M059J (cell line): ENCODE measurements around the gene CASP8. TPM values are rescaled to one million over a fixed set of nuclear protein-coding genes. Genes with fewer than 3 reads are reported as not detected.
"Not testable (repeated sequence)": the region's sequence is repeated elsewhere in the genome, so short reads cannot be mapped to it uniquely, and the experiment has no call there.

Experiments
- DNase-seq: peaks from one replicate; pipeline ENCODE4 v3.0.0-alpha.2; 2012; ENCODE audit warnings: low read depth
- total RNA-seq: library from RNA; depleted of rRNA; stranded (reverse); fragments of >200 nt; shearing (Covaris generic); gene quantifications from 2 replicates; pipeline ENCODE4 v1.2.3, GENCODE V29; 2014

The CASP8 gene
- total RNA-seq, 1 experiment from 2014 or later = 27.0 TPM

DNA sequence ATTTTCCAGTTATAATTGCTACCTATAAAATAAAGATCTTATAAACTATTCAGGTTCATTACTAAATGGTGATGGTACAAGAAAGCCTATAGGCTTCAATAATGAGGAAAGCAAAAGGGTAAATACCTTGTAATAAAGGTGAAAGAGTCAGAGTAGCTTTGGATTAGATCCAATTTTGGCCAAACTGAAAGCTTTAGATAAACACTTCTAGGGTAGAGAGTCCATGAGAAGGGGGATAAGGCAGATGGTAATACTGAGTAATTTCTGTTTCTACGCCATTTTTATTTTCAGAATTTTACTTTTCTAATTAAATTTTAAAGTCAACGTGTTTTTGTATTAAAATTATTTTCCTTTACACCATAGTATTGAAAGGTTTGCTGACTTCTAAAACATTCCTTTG, 9.4 kb downstream of the CASP8 start:
- no peak for DNase-seq

DNA sequence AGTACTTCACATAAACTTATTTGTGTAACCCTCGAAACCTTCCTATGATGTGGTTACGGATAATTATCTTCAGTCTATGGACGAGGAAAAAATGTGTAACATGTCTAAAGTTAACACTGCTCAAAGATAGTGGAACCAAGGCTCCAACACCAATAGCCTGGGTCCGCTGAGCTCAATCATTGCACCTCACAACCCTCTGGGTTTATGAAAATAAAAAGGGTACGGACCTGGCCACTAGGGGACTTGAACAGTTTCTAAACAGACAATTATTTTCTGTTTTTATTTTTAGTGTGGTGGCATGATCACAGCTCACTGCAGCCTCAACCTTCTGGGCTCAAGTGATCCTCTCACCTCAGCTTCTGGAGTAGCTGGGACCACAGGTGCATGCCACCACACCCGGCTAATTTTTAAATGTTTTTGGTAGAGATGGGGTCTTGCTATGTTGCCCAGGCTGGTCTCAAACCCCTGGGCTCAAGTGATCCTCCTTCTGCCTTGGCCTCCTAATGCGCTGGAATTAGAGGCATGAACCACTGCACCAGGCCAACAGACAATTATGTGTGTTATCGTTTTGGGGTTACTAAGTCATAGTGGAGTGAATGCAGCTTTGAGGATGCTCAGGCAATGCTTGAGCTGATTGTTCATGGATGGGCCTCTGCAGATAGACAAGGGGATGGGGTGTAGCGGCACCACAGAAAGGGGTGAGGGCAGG, 10.1 kb downstream of the CASP8 start:
- no peak for DNase-seq

DNA sequence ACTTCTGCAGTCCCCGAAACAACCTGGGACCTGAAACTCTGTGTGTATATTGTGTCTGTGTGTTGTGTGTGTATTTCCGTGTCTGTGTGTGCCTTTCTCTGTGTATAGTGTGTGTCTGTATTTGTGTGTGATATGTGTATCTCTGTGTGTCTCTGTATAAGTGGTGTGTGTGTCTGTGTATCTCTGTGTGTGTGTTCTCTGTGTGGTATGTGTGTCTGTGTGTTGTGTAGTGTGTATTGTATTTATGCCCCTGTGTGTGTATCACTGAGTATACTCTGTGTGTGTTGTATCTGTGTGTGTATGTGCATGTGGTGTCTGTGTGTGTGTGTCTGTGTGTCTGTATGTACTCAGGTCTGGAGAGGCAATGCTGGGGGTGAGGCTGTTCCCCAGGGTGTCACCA, 11.6 kb downstream of the CASP8 start:
- no peak for DNase-seq

DNA sequence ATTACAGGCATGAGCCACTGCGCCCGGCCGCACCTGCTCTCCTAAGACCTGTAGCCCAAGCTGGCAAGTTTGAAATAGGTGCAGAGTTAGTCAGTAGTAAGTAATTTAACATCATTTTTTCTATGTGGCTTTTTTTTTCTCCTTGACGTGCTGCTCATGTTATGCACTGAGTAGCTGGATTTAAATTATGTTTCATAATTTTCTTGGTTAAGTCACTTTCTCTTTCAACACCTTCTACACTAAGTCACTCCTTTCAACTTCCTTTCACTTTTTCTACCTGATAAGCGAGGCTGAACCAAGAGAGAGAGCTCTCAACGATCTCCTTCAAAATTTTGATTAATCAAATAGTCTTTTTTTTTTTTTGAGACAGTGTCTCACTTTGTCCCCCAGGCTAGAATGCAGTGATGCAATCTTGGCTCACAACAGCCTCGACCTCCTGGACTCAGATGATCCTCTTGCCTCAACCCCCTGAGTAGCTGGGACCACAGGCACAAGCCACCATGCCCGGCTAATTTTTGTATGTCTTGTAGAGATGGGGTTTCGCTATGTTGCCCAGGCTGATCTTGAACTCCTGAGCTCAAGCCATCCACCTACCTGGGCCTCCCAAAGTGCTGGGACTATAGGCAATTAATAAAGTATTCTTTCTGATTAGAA, 13.1 kb downstream of the CASP8 start:
- DNase-seq = no peak

DNA sequence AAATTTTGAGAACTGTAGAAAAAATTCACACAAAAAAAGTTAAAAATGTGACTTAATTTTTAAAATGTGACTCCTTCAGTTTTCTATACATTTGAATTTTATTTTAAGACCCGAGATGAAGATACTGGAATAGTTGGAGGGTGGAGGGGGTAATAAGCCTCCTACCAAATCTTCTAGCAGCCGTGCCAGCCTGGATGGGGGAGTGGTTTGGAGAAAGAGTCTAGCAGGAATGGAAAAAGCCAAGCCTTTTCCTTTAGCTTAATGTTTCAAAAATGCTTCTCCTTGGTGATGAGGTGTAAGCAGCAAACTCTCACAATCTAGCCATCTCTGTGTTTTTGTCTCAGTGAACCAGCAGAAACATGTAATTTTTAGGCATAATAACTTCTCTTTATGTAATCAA, 14.7 kb downstream of the CASP8 start:
- DNase-seq = no peak

DNA sequence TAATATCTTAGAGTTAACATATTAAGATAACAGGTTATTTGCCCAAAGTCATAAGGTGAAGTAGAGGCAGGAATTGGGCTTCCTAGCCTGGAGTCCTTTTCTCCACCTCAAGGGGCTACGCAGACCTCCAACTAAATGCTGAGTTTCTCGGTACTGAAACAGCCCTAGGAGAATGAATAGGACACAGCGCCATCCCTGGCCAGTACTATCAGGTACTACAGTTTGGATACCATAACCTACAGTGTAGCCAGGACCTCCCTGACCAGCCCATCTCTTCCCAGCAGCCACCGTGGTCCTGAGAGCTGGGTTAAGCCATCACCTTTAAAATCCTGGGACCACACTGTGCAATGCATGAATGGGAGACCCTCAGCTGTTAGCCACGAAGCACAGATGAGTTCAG, 15.7 kb downstream of the CASP8 start:
- no peak for DNase-seq

DNA sequence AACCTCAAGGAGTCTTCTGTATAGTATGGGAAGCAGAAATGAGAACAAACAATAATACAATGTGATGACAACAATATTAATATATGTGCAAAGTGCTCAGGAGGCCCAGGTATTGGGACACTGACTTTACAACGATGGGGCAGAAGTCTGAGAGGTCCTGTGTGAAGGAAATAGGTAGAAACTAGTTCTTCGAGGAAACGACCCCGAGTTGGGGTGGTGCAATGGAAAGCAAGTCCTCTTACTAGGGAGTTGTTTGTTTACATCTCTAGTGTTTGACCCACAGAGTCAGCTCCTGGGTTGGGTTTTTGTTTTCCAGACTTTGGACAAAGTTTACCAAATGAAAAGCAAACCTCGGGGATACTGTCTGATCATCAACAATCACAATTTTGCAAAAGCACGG, 16.2 kb downstream of the CASP8 start:
- no peak for DNase-seq

DNA sequence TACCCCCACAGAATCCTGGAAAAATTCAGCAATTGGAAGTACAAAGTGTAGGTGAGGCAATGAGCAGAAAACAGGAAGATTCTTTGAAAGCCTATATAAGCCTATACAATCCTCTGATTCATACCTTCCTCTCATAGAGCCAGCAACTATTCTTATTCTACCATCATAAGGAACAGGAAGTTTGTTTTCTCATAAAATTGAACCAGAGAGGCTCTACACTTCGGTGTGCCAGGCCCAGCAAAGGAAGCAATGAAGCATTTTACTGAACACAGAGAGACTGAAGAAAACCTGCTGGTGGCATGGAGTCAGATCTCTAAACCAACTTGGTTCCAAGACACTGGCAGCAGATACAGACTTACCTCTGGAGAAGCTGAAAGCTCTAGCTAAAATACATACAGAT, 18.7 kb downstream of the CASP8 start:
- no peak for DNase-seq

DNA sequence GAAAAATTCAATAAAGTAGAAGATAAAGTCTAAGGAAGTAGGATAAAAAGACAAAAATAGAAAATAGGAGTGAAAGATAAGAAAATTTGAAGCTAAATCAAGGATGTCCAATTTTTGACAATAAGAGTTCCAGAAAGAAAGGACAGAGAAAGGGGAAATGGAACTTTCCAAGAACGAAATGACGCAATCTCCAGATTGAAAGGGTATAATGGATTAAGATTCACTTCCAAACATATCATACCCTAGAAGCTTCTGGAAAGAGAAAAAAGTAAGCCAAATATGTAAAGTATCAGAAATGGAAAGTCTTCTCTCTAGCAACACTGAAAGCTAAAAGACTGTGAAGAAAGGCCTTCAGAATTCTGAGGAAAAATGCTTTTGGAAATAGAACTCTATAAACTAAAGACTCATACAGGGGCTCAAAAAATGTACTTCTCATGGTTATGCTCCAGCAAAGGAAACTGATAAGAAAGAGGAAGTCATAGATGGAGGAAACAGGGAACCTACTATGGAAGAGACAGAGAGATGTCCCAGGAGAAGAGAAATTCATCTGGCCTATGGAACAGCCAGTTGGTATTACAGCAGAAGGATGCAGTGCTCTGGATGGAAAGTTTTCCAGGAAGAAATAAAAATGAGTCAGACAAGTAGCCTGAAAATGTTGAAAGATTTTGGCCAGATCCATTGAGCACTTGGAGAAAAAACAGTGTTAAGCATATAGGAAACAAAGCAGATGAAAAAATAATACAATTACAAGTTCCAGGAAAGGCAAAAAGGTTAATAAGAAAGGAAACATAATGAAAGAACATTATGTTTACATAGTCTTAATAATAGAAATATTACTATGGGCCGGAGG, 20.1 kb downstream of the CASP8 start:
- DNase-seq = no peak

DNA sequence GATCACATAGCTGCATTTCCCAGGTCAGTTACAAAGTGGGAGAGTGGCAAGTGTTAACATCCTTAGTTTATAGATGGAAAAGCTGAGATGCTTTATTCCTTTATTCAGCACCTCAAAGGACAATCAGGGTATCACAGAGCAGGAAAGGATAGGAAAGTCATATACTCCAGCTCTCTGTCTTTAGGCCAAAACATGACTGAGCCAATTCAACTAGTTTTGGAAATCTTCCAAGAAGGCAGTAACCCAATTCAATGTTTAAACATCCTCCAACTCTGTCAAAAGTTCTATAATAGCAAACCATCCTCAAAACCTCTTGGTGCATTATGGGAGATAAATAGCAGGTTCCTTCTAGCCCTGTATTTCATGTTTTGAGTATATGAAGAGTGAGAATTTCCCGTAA, 25.2 kb downstream of the CASP8 start:
- DNase-seq = no peak

DNA sequence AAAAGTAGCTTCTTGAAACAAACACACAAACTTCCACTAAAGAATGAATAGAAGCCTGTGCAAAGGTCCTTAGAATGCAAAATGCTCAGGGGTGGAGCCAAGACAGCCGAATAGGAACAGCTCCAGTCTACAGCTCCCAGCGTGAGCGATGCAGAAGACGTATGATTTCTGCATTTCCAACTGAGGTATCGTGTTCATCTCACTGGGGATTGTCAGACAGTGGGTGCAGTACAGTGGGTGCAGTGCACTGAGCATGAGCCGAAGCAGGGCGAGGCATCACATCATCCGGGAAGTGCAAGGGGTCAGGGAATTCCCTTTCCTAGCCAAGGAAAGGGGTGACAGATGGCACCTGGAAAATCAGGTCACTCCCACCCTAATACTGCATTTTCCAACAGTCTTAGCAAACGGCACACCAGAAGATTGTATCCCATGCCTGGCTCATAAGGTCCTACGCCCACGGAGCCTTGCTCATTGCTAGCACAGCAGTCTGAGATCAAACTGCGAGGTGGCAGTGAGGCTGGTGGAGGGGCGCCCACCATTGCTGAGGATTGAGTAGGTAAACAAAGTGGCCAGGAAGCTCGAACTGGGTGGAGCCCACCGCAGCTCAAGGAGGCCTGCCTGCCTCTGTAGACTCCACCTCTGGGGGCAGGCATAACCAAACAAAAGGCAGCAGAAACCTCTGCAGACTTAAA, 30.3 kb downstream of the CASP8 start:
- DNase-seq = not testable (repeated sequence)

DNA sequence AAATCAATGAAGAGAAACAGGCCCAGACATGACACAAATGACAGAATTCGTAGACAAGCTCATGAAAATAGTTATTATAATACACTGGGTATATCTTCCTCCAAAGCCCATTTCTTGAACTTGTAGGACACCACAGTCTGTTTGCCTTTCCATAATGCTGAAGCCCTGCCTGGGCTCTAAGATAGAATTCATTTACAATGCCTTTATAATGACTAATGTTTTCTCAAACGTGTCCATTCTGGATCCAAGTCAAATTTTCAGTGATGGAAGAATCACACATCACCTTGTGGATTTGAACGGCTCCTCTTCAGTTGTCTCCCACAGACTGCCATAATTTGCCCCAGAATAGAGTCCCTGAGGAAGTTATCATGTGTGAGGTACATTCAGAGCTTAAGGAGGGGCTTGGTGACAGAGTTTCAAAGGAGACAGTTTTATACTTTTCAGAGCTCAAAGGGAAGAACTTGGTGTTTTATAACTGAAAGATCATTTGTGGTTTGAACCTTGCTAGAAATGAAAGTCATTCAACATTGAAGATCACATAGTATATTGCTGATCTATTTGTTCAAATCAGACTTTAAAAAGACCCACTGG, 38.2 kb downstream of the CASP8 start:
- peak; percentile 35 for DNase-seq

DNA sequence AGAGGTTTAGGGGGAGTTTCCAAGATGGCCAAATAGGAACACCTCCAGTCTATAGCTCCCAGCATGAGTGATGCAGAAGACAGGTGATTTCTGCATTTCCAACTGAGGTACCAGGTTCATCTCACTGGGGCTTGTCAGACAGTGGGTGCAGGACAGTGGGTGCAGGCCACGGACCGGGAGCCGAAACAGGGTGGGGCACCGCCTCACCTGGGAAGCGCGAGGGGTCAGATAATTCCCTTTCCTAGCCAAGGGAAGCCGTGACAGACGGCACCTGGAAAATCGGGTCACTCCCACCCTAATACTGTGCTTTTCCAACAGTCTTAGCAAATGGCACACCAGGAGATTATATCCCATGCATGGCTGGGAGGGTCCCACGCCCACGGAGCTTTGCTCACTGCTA, 39.6 kb downstream of the CASP8 start:
- not testable (repeated sequence) for DNase-seq

DNA sequence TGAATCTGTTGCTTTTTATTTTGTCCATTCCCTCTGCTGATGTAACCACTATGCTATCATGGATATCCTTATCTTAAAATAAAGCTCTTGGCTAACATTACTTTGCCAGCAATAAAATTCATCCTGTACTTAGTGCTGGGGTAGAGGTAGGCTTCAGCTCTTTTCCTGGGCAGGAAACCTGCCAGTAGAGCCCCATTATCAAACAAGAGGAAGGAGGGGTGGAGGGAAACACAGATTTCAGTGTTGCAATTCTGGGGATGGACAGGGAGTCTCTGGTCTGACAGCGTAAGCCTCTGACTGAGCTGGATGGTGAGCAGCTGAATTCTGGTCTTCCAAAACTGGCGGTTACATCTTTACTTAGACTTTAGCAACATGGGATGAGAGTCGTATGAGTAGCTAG, 47.5 kb downstream of the CASP8 start:
- no peak for DNase-seq

DNA sequence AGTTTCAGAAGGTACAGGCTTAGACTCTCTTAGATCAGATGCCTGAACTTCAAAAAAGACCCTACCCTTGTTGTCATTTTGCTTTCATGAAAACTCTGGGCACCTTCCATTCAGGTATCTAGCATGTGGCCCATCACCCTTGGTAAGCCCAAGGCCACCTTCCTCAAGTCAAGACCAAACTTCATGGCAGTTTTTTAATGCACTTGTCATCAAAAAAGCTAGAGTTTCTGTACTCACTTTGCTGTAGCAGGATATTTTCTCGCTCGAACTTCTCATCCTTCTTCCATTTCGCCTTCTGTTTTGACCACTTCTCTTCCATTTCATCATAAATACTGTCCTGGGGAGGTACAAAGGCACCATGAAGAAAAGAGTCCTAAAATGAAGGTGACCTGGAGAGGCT, 48.6 kb downstream of the CASP8 start:
- DNase-seq = no peak

DNA sequence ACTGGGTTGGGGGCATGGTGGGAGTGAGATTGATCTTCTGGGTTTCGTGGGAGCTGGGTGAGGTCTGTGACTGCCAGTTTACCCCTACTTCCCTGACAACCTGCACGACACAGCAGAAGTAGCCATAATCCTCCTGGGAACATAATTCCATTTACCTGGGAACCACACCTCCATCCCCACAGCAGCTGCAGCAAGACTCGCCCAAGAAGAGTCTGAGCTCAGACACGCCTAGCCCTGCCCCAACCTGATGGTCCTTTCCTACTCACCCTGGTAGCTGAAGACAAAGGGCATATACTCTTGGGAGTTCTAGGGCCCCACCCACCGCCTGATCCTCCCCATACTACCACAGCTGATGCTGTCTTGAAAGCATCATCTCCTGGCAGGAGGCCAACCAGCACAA, 53.0 kb downstream of the CASP8 start:
- no peak for DNase-seq

DNA sequence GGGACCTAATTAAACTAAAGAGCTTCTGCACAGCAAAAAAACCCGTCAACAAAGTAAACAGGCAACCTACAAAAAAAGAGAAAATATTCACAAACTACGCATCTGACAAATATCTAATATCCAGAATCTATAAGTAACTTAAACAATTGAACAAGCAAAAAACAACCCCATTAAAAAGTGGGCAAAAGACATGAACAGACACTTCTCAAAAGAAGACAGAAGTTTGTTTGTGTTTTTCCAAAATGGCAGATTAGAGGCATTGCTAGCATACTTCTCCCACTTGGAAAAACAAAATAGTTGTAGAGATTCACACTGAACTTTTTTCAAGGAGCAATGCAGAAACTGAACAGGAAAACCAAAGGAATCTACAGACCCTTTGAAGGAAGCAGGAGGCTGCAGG, 59.2 kb downstream of the CASP8 start:
- DNase-seq = no peak

DNA sequence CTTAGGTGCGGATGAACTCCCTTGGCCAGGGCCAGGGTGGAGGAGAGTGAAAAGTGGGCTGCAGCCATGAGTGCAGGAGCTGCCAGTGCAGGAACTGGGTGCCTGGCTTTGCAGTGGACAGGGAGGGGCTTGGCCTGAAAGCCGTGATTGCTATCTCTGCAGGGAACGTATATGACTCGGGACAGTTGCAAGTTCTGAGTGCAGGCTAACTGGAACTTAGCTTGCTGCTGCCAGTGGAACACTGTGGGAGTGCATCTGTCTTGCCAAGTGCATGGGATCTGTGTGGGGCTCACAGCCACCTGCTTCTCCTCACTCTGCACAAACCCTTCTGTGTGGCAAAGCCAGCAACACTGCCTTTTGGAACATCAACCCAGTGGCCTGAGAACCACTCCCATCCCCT, 59.9 kb downstream of the CASP8 start:
- DNase-seq = no peak

DNA sequence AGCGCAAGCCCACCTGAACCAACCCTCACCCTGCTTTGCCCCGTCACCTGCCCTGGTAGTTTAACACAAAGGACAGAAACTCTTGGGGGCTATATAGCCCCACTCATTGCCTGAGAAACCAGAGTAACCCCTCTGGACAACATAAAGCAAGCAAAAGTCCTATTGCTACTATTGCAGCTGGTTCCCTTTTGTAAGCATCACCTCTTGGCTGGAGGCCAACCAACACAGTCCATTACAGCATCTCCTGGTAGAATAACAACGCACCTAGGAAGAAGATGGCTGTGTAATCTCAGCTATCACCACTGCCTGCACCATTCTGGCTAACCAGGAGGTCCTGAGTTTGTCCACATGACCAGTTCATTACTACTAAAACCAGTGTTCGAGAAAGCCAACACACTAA, 60.4 kb downstream of the CASP8 start:
- no peak for DNase-seq

DNA sequence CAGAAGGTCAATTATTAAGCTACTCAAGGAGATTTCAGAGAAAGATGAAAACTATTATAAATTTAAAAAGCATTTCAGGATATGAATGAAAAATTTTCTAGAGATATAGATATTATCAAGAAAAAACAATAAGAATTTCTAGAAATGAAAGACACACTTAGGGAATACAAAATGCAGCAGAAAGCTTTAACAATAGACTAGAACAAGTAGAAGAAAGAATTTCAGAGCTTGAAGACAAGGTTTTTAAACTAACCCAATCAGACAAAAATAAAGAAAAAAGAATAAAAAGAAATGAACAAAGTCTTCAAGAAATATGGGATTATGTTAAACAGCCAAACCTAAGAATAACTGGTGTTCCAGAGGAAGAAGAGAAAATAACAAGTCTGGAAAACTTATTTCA, 62.4 kb downstream of the CASP8 start:
- no peak for DNase-seq

DNA sequence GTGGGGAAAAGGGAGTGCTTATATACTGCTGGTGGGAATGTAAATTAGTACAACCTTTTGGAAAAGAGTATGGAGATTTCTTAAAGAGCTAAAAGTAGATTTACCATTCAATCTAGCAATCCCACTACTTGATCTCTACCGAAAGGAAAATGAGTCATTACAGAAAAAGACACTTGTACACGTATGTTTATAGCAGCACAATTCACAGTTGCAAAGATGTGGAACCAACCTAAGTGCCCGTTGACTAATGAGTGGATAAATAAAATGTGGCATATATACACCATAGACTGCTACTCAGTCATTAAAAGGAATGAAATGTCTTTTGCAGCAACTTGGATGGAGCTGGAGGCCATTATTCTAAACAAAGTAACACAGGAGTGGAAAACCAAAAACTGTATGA, 67.3 kb downstream of the CASP8 start:
- peak; percentile 60 for DNase-seq

DNA sequence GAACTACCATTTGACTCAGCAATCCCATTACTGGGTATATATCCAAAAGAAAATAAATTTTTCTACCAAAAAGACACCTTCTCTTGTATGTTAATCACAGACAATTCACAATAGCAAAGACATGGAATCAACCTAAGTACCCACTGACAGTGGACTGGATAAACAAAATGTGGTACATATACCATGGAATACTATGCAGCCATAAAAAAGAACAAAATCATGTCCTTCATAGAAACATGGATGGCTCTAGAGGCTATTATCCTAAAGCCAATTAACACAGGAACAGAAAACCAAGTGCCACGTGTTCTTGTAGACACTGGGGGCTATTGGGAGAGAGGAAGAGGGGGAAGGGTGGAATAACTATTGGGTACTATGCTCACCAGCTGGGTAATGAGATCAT, 69.1 kb downstream of the CASP8 start:
- DNase-seq = no peak
